Measurements from ENCODE around the gene NUP93.

The NUP93 gene

GRCh38 chr16:56859636-56860035 lies 129.7 kb downstream of the NUP93 start:
- no peak overlapping the region for H3K4me2 ChIP-seq (ENCODE audit: low read depth, low read length, poor library complexity, severe bottlenecking)
- H3F3A ChIP-seq (ENCODE audit: low read depth): no peaks in the 10 kb centered on the region
- no peak overlapping the region for H3K9ac ChIP-seq (ENCODE audit: low read depth, low read length, poor library complexity, severe bottlenecking)

GRCh38 chr16:56860226-56861020 lies 130.5 kb downstream of the NUP93 start:
- no peaks in the 10 kb centered on the region for H3K9me2 ChIP-seq (replicated peaks; ENCODE audit: low read depth, low read length)
- H3K4me3 ChIP-seq (ENCODE audit: low read length, poor library complexity, severe bottlenecking): no peak overlapping the region
- no peaks in the 10 kb centered on the region for H3K27me3 ChIP-seq (ENCODE audit: insufficient read depth, low read length, poor library complexity, severe bottlenecking)
- H3K4me1 ChIP-seq (ENCODE audit: insufficient read depth, low read length, poor library complexity, severe bottlenecking): peaks cover 30% of the 10 kb centered on the region
- H4K20me1 ChIP-seq (ENCODE audit: insufficient read depth, low read length, poor library complexity, severe bottlenecking): no peaks in the 10 kb centered on the region
- no peaks in the 10 kb centered on the region for H3K79me2 ChIP-seq (ENCODE audit: insufficient read depth, low read length)
- H3K4me2 ChIP-seq (ENCODE audit: low read depth, low read length, poor library complexity, severe bottlenecking): no peak overlapping the region
- H2AFZ ChIP-seq (ENCODE audit: low read length): no peak overlapping the region
- no peaks in the 10 kb centered on the region for H3F3A ChIP-seq (ENCODE audit: low read depth)
- no peaks in the 10 kb centered on the region for H3K36me3 ChIP-seq (ENCODE audit: insufficient read depth, low read length)
- H3K9me3 ChIP-seq (ENCODE audit: insufficient read depth, low read depth, low read length): no peaks in the 10 kb centered on the region
- H3K9ac ChIP-seq (ENCODE audit: low read depth, low read length, poor library complexity, severe bottlenecking): no peak overlapping the region
- TF ChIP-seq EZH2phosphoT487 (IDR thresholded peaks at IDR 0.05; ENCODE audit: borderline replicate concordance): no peak
- TF ChIP-seq CTCF (conservative IDR thresholded peaks at IDR 0.05; ENCODE audit: low read length): no peak

More at GRCh38 chr16:56859636-56860035, 129.7 kb downstream of the NUP93 start:
- Histone ChIP-seq H3K27me3 (ENCODE audit: insufficient read depth, low read length, poor library complexity, severe bottlenecking) (no peaks in the 10 kb centered on the region), H3K9me3 (ENCODE audit: insufficient read depth, low read depth, low read length) (no peaks in the 10 kb centered on the region), H2AFZ (ENCODE audit: low read length) (no peak overlapping the region), H3K4me3 (ENCODE audit: low read length, poor library complexity, severe bottlenecking) (no peak overlapping the region), H3K79me2 (ENCODE audit: insufficient read depth, low read length) (no peaks in the 10 kb centered on the region), H3K9me2 (replicated peaks; ENCODE audit: low read depth, low read length) (no peaks in the 10 kb centered on the region), H4K20me1 (ENCODE audit: insufficient read depth, low read length, poor library complexity, severe bottlenecking) (no peaks in the 10 kb centered on the region), H3K36me3 (ENCODE audit: insufficient read depth, low read length) (no peaks in the 10 kb centered on the region), H3K4me1 (ENCODE audit: insufficient read depth, low read length, poor library complexity, severe bottlenecking) (peaks cover 30% of the 10 kb centered on the region)
- TF ChIP-seq EZH2phosphoT487 (IDR thresholded peaks at IDR 0.05; ENCODE audit: borderline replicate concordance): no peak
- no peak for TF ChIP-seq CTCF (conservative IDR thresholded peaks at IDR 0.05; ENCODE audit: low read length)

- H3K27me3 ChIP-seq (ENCODE audit: insufficient read depth, low read length, poor library complexity, severe bottlenecking): no peaks in the 10 kb centered on the region
- H3K79me2 ChIP-seq (ENCODE audit: insufficient read depth, low read length): no peaks in the 10 kb centered on the region
- no peaks in the 10 kb centered on the region for H3F3A ChIP-seq (ENCODE audit: low read depth)
- no peak overlapping the region for H3K4me3 ChIP-seq (ENCODE audit: low read length, poor library complexity, severe bottlenecking)
- no peaks in the 10 kb centered on the region for H3K9me2 ChIP-seq (replicated peaks; ENCODE audit: low read depth, low read length)
- no peaks in the 10 kb centered on the region for H3K9me3 ChIP-seq (ENCODE audit: insufficient read depth, low read depth, low read length)
- H3K4me2 ChIP-seq (ENCODE audit: low read depth, low read length, poor library complexity, severe bottlenecking): no peak overlapping the region
- H3K4me1 ChIP-seq (ENCODE audit: insufficient read depth, low read length, poor library complexity, severe bottlenecking): peaks cover 30% of the 10 kb centered on the region
- H3K36me3 ChIP-seq (ENCODE audit: insufficient read depth, low read length): no peaks in the 10 kb centered on the region
- H2AFZ ChIP-seq (ENCODE audit: low read length): no peak overlapping the region
- no peak overlapping the region for H3K9ac ChIP-seq (ENCODE audit: low read depth, low read length, poor library complexity, severe bottlenecking)
- TF ChIP-seq EZH2phosphoT487 (IDR thresholded peaks at IDR 0.05; ENCODE audit: borderline replicate concordance) (no peak), CTCF (conservative IDR thresholded peaks at IDR 0.05; ENCODE audit: low read length) (no peak)
- no peaks in the 10 kb centered on the region for H4K20me1 ChIP-seq (ENCODE audit: insufficient read depth, low read length, poor library complexity, severe bottlenecking)
Measured at GRCh38 chr16:56861092-56861610, 131.2 kb downstream of the NUP93 start.

Measured in Loucy (cell line).